ENCODE results near the gene MYCL. TPM values are rescaled to one million over a fixed set of nuclear protein-coding genes. Genes with fewer than 3 reads are reported as not detected.

Gene MYCL
- total RNA-seq, 1 experiment from 2014 or later = 18.4 TPM

DNA sequence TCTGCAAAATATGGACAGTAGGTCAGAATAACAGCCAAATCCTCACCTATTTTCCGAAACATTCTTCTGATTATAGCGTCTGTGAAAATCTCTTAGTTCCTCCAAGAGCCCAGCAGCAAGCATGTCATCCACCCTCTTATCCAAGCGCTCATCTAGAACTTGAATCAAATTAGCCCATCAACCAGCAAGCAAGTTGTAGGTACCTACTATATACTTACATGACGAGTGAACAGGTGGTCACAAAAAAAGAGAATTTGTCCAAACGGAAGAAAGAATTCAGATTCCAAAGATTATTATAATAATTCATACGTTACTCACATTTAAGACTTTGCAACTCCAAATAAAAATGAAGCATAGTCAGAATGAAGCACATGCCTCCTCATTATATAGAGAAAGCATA is 53.8 kb downstream of the MYCL start:
- Histone ChIP-seq H4K8ac (replicated peaks; ENCODE audit: insufficient read length, low read depth, low read length) (no peak overlapping the region), H3K9ac (ENCODE audit: extremely low read depth, insufficient read length, low read length) (no peak overlapping the region), H3K23ac (ENCODE audit: insufficient read length, low read depth, low read length) (no peak overlapping the region), H2BK20ac (ENCODE audit: low read depth, low read length, poor library complexity, severe bottlenecking) (no peak overlapping the region), H2BK120ac (ENCODE audit: low read depth, low read length, poor library complexity, severe bottlenecking) (no peak overlapping the region), H2AFZ (ENCODE audit: low read length) (no peak overlapping the region), H3K4ac (ENCODE audit: low read depth, low read length) (no peak overlapping the region), H3K4me2 (ENCODE audit: insufficient read depth, insufficient read length, low read length) (no peak overlapping the region), H3K18ac (ENCODE audit: insufficient read length, low read depth, low read length) (no peak overlapping the region), H2BK5ac (ENCODE audit: insufficient read length, low read length) (no peak overlapping the region), H3K23me2 (ENCODE audit: insufficient read length, low read depth, low read length, poor library complexity, severe bottlenecking) (no peaks in the 10 kb centered on the region), H2BK12ac (ENCODE audit: insufficient read length, low read depth, low read length) (no peak overlapping the region), H3K14ac (ENCODE audit: insufficient read depth, low read length) (no peak overlapping the region), H4K5ac (ENCODE audit: insufficient read length, low read depth, low read length) (no peak overlapping the region), H4K91ac (ENCODE audit: insufficient read length, low read depth, low read length) (no peak overlapping the region), H3K56ac (ENCODE audit: insufficient read length, low read depth, low read length) (no peak overlapping the region), H3K79me2 (ENCODE audit: insufficient read depth, low read length) (no peaks in the 10 kb centered on the region), H3K27ac (ENCODE audit: insufficient read length, low read depth, low read length) (no peak overlapping the region), H2BK15ac (ENCODE audit: low read depth, low read length) (no peak overlapping the region), H3K9me3 (ENCODE audit: control insufficient read depth, low read depth, low read length) (no peaks in the 10 kb centered on the region), H4K20me1 (ENCODE audit: control insufficient read depth, insufficient read depth, insufficient read length) (no peaks in the 10 kb centered on the region), H3K27me3 (ENCODE audit: insufficient read depth, low read length) (no peaks in the 10 kb centered on the region), H2AK5ac (ENCODE audit: insufficient read length, low read length) (no peak overlapping the region), H3K79me1 (ENCODE audit: insufficient read depth, low read depth, low read length, poor library complexity, severe bottlenecking) (no peaks in the 10 kb centered on the region), H3K4me1 (ENCODE audit: insufficient read depth, low read length) (no peaks in the 10 kb centered on the region), H3T11ph (ENCODE audit: low read length) (no peak overlapping the region)
- TF ChIP-seq, protein P1, sequence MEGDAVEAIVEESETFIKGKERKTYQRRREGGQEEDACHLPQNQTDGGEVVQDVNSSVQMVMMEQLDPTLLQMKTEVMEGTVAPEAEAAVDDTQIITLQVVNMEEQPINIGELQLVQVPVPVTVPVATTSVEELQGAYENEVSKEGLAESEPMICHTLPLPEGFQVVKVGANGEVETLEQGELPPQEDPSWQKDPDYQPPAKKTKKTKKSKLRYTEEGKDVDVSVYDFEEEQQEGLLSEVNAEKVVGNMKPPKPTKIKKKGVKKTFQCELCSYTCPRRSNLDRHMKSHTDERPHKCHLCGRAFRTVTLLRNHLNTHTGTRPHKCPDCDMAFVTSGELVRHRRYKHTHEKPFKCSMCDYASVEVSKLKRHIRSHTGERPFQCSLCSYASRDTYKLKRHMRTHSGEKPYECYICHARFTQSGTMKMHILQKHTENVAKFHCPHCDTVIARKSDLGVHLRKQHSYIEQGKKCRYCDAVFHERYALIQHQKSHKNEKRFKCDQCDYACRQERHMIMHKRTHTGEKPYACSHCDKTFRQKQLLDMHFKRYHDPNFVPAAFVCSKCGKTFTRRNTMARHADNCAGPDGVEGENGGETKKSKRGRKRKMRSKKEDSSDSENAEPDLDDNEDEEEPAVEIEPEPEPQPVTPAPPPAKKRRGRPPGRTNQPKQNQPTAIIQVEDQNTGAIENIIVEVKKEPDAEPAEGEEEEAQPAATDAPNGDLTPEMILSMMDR (conservative IDR thresholded peaks at IDR 0.05) = no peak
- Mint-ChIP-seq H3K36me3 (ENCODE audit: insufficient read depth in 1 of 3, low read depth in 3 of 3) (peaks cover 14 to 60% (median 58%) of the 10 kb centered on the region in 3 experiments; a peak in 6 of 7 replicates), H3K4me1 (no peaks in the 10 kb centered on the region), H3K9me3 (no peaks in the 10 kb centered on the region), H3K27me3 (ENCODE audit: low read depth) (no peaks in the 10 kb centered on the region), H3K4me3 (no peak overlapping the region), H3K27ac (no peak overlapping the region)
- WGBS (ENCODE audit: extremely low coverage, insufficient read length, low lambda C conversion rate) = no CpG with 5 or more reads among the region's 6 CpGs
- DNase-seq = no peak
